GM19467 (cell line): ENCODE data around the gene CADM1.

Experiments
- ATAC-seq: cut with Tn5 transposase; IDR thresholded peaks from one replicate; pipeline ENCODE4 v1.9.1; 2021; ENCODE audit warnings: mild to moderate bottlenecking, moderate library complexity; ENCODE audit not compliant: unreplicated experiment

CADM1 gene

GRCh38 chr11:115290479-115290878 is 213.7 kb downstream of the CADM1 start:
- no peak for ATAC-seq

- no peak for ATAC-seq
These were observed 216.9 kb downstream of the CADM1 start for GRCh38 chr11:115287266-115287665.

GRCh38 chr11:115286614-115287013 is 217.6 kb downstream of the CADM1 start:
- ATAC-seq, result no peak

GRCh38 chr11:115284773-115285172 is 219.4 kb downstream of the CADM1 start:
- ATAC-seq, result no peak

GRCh38 chr11:115282923-115283322 is 221.3 kb downstream of the CADM1 start:
- ATAC-seq, result no peak

- no peak for ATAC-seq
These were observed 223.4 kb downstream of the CADM1 start for GRCh38 chr11:115280775-115281174.

GRCh38 chr11:115279813-115280761 is 224.1 kb downstream of the CADM1 start:
- no peak for ATAC-seq

- ATAC-seq, result no peak
These were observed 227.4 kb downstream of the CADM1 start for GRCh38 chr11:115276799-115277198.

GRCh38 chr11:115276191-115276590 is 228.0 kb downstream of the CADM1 start:
- ATAC-seq, result no peak

GRCh38 chr11:115275045-115275444 is 229.2 kb downstream of the CADM1 start:
- ATAC-seq, result no peak

GRCh38 chr11:115272925-115273324 is 231.3 kb downstream of the CADM1 start:
- no peak for ATAC-seq

- ATAC-seq, result no peak
These were observed 232.6 kb downstream of the CADM1 start for GRCh38 chr11:115271643-115272042.

GRCh38 chr11:115269191-115269950 is 234.8 kb downstream of the CADM1 start:
- no peak for ATAC-seq

- no peak for ATAC-seq
These were observed 236.3 kb downstream of the CADM1 start for GRCh38 chr11:115267871-115268270.

GRCh38 chr11:115267238-115267781 is 236.9 kb downstream of the CADM1 start:
- ATAC-seq, result no peak

- ATAC-seq, result no peak
These were observed 238.1 kb downstream of the CADM1 start for GRCh38 chr11:115266066-115266639.

GRCh38 chr11:115263799-115264656 is 240.2 kb downstream of the CADM1 start:
- no peak for ATAC-seq

- no peak for ATAC-seq
These were observed 246.0 kb downstream of the CADM1 start for GRCh38 chr11:115258216-115258615.

GRCh38 chr11:115257678-115258077 is 246.5 kb downstream of the CADM1 start:
- no peak for ATAC-seq

GRCh38 chr11:115257270-115257669 is 246.9 kb downstream of the CADM1 start:
- ATAC-seq, result no peak
